Gastrocnemius medialis (tissue), 4 donors: ENCODE data around the gene BBS1. TPM values are rescaled to one million over a fixed set of nuclear protein-coding genes. Genes with fewer than 3 reads are reported as not detected.
A peak's percentile ranks its signal among the peaks of the same experiment; 100 is the strongest.

Experiments used
- ATAC-seq, 2 donors: fragments of 150-250 bp; one replicate each; pipeline ENCODE4 v1.9.1; 2016
- DNase-seq, 2 donors: peaks; one replicate each; pipeline ENCODE4 v3.0.0-alpha.2; 2019
- H3K27ac ChIP-seq, 4 donors: fragments of 200-600 bp; sonication (generic); 1 replicate in 1 of 4; 2 replicates in 3 of 4; pipeline ENCODE4 v1.5.1; 2016 to 2018; ENCODE audit warnings: mild to moderate bottlenecking in 2 of 4, moderate library complexity in 1 of 4
- H3K27me3 ChIP-seq, 3 donors: fragments of 200-600 bp; sonication (generic) in 2 of 3; 1 replicate in 1 of 3; 2 replicates in 2 of 3; pipeline versions ENCODE4 v1.5.1 to v1.6.0; 2016 to 2019; ENCODE audit warnings: mild to moderate bottlenecking in 1 of 3, moderate library complexity in 1 of 3
- H3K36me3 ChIP-seq, 2 donors: fragments of 200-600 bp; sonication (generic) in 1 of 2; one replicate each; pipeline ENCODE4 v1.5.1; 2017 to 2018
- H3K4me1 ChIP-seq, 2 donors: fragments of 200-600 bp; sonication (generic) in 1 of 2; one replicate each; pipeline ENCODE4 v1.5.1; 2016 to 2017; ENCODE audit warnings: mild to moderate bottlenecking in 2 of 2
- H3K4me3 ChIP-seq, 4 donors: fragments of 200-600 bp; sonication (generic) in 3 of 4; 1 replicate in 1 of 4; 2 replicates in 3 of 4; pipeline ENCODE4 v1.5.1; 2016 to 2019; ENCODE audit warnings: mild to moderate bottlenecking in 2 of 4
- H3K9me3 ChIP-seq, 3 donors: fragments of 200-600 bp; sonication (generic) in 2 of 3; 1 replicate in 1 of 3; 2 replicates in 2 of 3; pipeline ENCODE4 v1.5.1; 2016 to 2019
- POLR2A ChIP-seq, 2 donors: fragments of 450-650 bp; IDR thresholded peaks; one replicate each; pipeline ENCODE4 v1.6.1; 2017; ENCODE audit warnings: antibody characterized with exemption in 2 of 2, mild to moderate bottlenecking in 2 of 2, moderate library complexity in 2 of 2
- in situ Hi-C, 4 donors: fragments of 200-750 bp; cut with MboI; loops; one replicate each; pipeline versions ENCODE4 v1.15.0 to v1.8.0; 2017; ENCODE audit warnings: low sequenced_read_pairs in 4 of 4
- intact Hi-C: fragments of 100-400 bp; cut with DNase I; formaldehyde crosslinking; loops from one replicate; pipeline ENCODE4 v1.15.1; 2023; ENCODE audit warnings: low total_unique reads
- total RNA-seq, 4 donors: library from RNA; depleted of rRNA; stranded (reverse); fragments of >200 nt; gene quantifications; one replicate each; pipeline versions ENCODE4 v1.1.0 to v1.2.3, GENCODE V29; 2016
- TF ChIP-seq, protein P1 (sequence below), 5 experiments: fragments of 450-650 bp in 3 of 5; fragments of 200-600 bp in 2 of 5; sonication (generic) in 2 of 5; IDR thresholded peaks in 4 of 5; conservative IDR thresholded peaks in 1 of 5; 1 replicate in 4 of 5; 2 replicates in 1 of 5; pipeline ENCODE4 v1.5.1; 2016 to 2019; ENCODE audit warnings: antibody characterized with exemption in 5 of 5, mild to moderate bottlenecking in 3 of 5, moderate library complexity in 3 of 5

Gene BBS1
- total RNA-seq, 4 donors from 2014 or later: 19.8 to 34.5 (median 31.2) TPM

DNA sequence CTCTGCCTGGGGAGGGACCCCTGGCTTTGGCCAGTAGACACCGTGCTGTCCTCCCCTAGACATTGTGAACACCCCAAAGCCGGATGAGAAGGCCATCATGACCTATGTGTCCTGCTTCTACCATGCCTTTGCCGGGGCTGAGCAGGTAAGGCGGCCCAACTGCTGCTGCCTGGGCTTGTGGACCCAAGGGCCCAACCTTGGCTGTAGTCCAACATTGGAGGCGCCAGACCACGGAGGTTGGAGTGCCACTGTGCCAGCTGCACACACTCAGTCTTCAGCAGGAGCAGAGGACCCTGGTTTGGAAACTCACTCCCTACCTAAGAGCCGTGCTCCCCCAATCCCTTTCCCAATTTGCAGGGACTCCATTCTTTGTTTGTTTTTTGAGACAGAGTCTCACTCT lies 45.7 kb downstream of the BBS1 start:
- peaks cover 6 to 10% of the 10 kb centered on the region in 2 donors for H3K4me1 ChIP-seq
- no peaks in the 10 kb centered on the region for H3K9me3 ChIP-seq
- no peaks in the 10 kb centered on the region for H3K36me3 ChIP-seq
- ATAC-seq: no peak
- peaks cover 0 to 6% (median 0%) of the 10 kb centered on the region in 3 donors for H3K27me3 ChIP-seq
- peak overlapping the region in 1 of 4 donors; percentile 34 for H3K27ac ChIP-seq
- in situ Hi-C loops: no loop called here
- TF ChIP-seq, protein P1, sequence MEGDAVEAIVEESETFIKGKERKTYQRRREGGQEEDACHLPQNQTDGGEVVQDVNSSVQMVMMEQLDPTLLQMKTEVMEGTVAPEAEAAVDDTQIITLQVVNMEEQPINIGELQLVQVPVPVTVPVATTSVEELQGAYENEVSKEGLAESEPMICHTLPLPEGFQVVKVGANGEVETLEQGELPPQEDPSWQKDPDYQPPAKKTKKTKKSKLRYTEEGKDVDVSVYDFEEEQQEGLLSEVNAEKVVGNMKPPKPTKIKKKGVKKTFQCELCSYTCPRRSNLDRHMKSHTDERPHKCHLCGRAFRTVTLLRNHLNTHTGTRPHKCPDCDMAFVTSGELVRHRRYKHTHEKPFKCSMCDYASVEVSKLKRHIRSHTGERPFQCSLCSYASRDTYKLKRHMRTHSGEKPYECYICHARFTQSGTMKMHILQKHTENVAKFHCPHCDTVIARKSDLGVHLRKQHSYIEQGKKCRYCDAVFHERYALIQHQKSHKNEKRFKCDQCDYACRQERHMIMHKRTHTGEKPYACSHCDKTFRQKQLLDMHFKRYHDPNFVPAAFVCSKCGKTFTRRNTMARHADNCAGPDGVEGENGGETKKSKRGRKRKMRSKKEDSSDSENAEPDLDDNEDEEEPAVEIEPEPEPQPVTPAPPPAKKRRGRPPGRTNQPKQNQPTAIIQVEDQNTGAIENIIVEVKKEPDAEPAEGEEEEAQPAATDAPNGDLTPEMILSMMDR (IDR thresholded peaks at IDR 0.05 in 4 of 5, conservative IDR thresholded peaks at IDR 0.05 in 1 of 5): no peak
- TF ChIP-seq POLR2A (IDR thresholded peaks at IDR 0.05): no peak
- intact Hi-C loops: no loop called here
- no peak overlapping the region for H3K4me3 ChIP-seq
- DNase-seq: no peak

DNA sequence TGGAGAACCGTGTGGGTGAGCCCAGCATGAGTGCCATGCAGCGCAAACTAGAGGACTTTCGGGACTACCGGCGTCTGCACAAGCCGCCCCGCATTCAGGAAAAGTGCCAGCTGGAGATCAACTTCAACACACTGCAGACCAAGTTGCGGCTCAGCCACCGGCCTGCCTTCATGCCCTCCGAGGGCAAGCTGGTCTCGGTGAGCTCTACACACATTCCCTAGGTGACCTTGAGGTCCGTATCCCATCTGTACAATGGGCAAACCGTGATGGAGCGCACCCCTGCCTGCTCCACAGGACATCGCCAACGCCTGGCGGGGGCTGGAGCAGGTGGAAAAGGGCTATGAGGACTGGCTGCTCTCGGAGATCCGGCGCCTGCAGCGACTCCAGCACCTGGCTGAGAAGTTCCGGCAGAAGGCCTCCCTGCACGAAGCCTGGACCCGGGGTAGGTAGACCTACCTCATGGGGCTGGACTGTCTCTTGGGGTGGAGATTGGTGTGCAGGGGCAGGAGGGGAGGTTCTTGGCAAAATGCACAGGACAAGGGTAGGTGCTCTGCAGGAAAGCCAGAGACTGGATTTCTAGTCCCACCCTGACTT lies 47.4 kb downstream of the BBS1 start:
- peaks cover 0 to 6% (median 0%) of the 10 kb centered on the region in 3 donors for H3K27me3 ChIP-seq
- in situ Hi-C loops (no loop called here), intact Hi-C loops (no loop called here)
- H3K27ac ChIP-seq: peak overlapping the region in 1 of 4 donors; percentile 46
- peaks cover 0 to 5% of the 10 kb centered on the region in 2 donors for H3K36me3 ChIP-seq
- no peak overlapping the region for H3K4me3 ChIP-seq
- H3K9me3 ChIP-seq: no peaks in the 10 kb centered on the region
- no peak for DNase-seq
- TF ChIP-seq, protein P1 (IDR thresholded peaks at IDR 0.05 in 4 of 5, conservative IDR thresholded peaks at IDR 0.05 in 1 of 5): no peak
- TF ChIP-seq POLR2A (IDR thresholded peaks at IDR 0.05): no peak
- H3K4me1 ChIP-seq: peaks cover 6 to 10% of the 10 kb centered on the region in 2 donors
- no peak for ATAC-seq

- DNase-seq (no peak), ATAC-seq (peak in 1 of 2 donors; percentile 20)
These were observed 48.9 kb downstream of the BBS1 start for GRCh38 chr11:66559142-66559865.

GRCh38 chr11:66559866-66560676 lies 49.6 kb downstream of the BBS1 start:
- no peak for ATAC-seq
- H3K9me3 ChIP-seq: no peaks in the 10 kb centered on the region
- in situ Hi-C loops (no loop called here), intact Hi-C loops (no loop called here)
- no peak overlapping the region for H3K27ac ChIP-seq
- H3K36me3 ChIP-seq: peaks cover 0 to 21% of the 10 kb centered on the region in 2 donors
- H3K4me1 ChIP-seq: peaks cover 6 to 10% of the 10 kb centered on the region in 2 donors
- no peak for TF ChIP-seq POLR2A (IDR thresholded peaks at IDR 0.05)
- TF ChIP-seq, protein P1 (IDR thresholded peaks at IDR 0.05 in 4 of 5, conservative IDR thresholded peaks at IDR 0.05 in 1 of 5): no peak
- no peak for DNase-seq
- H3K27me3 ChIP-seq: peaks cover 0 to 6% (median 0%) of the 10 kb centered on the region in 3 donors
- no peak overlapping the region for H3K4me3 ChIP-seq

More at GRCh38 chr11:66559142-66559865, 48.9 kb downstream of the BBS1 start:
- intact Hi-C loops: no loop called here
- peaks cover 6 to 10% of the 10 kb centered on the region in 2 donors for H3K4me1 ChIP-seq
- peaks cover 0 to 17% of the 10 kb centered on the region in 2 donors for H3K36me3 ChIP-seq
- in situ Hi-C loops: no loop called here
- TF ChIP-seq, protein P1 (IDR thresholded peaks at IDR 0.05 in 4 of 5, conservative IDR thresholded peaks at IDR 0.05 in 1 of 5): no peak
- TF ChIP-seq POLR2A (IDR thresholded peaks at IDR 0.05): no peak
- no peaks in the 10 kb centered on the region for H3K9me3 ChIP-seq
- peaks cover 0 to 6% (median 0%) of the 10 kb centered on the region in 3 donors for H3K27me3 ChIP-seq
- H3K4me3 ChIP-seq: no peak overlapping the region
- H3K27ac ChIP-seq: peak overlapping the region in 2 of 4 donors; percentile 44 to 46
